GM18520 (cell line): ENCODE measurements around the gene SENP3.
"Not testable (repeated sequence)": the region's sequence is repeated elsewhere in the genome, so short reads cannot be mapped to it uniquely, and the experiment has no call there.

Experiments used
- ATAC-seq: cut with Tn5 transposase; IDR thresholded peaks from one replicate; pipeline ENCODE4 v1.9.1; 2021; ENCODE audit not compliant: unreplicated experiment

Gene SENP3

GRCh38 chr17:7591596-7591995, 29.9 kb downstream of the SENP3 start:
- no peak for ATAC-seq

- ATAC-seq = no peak
Measured at GRCh38 chr17:7592422-7593021, 30.8 kb downstream of the SENP3 start.

- no peak for ATAC-seq
Measured at GRCh38 chr17:7593296-7593695, 31.6 kb downstream of the SENP3 start.

- ATAC-seq = not testable (repeated sequence)
Measured at GRCh38 chr17:7597561-7597960, 35.8 kb downstream of the SENP3 start.

GRCh38 chr17:7606280-7606679, 44.6 kb downstream of the SENP3 start:
- no peak for ATAC-seq

DNA sequence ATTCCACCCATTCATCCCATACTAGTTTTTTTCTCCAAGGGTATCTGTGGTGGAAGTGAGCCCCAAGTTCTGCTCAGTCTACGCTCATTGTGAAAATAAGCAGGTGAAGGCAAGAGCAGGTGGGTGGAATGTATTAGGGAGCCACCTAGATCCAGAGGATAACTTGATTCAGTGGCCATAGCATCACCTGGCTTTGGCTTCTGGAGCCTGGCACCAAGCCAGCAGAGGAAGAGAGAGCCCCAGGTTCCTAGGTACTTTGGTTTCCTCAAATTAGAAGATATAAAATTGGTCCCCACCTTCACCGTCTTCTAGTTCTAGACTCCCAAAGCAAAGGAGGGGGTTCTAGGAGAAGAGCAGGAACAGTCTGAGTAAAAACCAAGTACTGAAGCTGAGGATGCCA, 48.9 kb downstream of the SENP3 start:
- no peak for ATAC-seq

DNA sequence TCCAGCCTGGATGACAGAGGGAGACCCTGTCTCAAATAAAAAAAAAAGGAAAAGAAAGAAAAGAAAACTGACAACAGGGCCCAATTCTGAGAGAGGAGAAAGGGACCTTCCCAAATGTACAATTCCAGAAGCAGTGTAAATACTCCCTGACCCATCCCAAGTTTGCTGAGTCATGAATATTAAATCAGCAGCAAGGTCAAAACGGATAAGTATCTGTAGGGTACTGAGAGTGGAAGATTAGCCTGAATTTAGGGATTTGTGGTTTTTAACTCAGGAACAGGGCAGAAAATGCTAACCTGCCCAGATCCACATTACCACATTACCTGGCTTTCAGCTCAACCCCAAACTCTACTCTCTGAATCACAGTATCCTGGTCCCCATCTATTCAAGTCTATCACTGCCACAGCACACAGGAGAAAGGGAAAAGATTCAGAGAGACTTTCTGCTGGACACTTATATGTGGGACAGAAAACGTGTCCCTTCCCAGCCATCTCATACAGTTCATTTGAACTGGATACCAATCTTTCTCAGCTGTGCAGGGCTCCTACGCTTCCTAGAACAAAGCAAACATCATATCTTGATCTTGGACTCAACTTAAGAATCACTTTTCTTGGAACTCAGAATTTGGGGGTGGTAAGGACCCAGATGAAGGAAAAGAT, 50.0 kb downstream of the SENP3 start:
- no peak for ATAC-seq

DNA sequence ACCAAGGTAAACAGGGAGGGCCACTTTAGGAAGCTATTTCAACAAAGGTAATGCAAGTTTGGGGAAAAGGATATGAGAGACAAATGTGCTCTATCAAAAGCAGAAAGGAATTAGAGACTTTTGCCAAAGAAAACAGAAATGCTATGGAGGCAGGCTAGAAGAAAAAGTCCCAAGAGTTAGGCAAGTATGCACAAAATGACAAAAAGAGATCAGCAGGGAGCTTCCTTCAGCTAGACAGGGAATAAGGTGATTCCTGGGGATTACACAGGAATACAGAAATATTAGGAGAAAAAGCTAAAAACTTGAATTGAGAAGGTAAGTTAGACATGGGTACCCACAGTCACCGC, 50.5 kb downstream of the SENP3 start:
- no peak for ATAC-seq

GRCh38 chr17:7613769-7614424, 52.2 kb downstream of the SENP3 start:
- no peak for ATAC-seq

DNA sequence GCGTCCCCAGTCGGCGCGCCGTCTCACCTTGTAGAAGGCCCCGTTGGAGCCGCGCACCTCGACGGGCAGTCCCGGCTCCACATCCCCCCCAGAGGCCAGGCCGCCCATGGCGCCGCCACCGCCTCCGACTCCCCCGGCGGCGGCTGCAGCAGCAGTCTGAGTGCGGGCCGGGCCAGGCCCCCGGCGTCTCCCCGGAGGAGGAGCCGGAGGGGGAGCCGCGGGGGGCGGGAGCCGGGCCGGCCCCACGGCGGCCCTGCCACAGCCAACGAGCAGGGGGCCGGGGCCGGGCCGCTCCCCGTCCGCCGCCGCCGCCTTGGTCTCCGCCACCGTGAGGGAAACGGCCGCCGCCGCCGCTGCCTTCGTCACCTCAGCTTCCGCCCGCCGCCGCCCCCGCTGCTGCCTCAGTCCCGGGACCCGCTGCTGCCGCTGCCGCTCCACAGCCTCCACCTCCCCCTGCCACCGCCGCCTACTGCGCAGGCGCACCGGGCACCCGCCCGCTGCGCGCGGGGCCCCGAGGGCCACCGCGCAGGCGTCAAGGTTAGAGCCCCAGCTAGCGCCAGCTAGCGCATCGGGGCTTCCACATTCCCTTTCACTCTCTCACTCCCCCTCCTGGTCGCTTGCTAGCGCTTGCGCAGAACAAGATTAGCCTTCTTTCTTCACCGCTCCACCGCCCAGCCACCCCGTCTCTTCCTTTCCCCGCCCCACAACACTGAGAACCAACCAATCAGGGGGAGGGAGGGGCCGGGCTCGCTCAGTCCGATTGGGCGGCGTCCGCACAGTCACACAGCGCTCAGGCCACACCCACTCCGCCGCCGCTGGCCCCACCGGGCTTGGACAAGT, 52.9 kb downstream of the SENP3 start, which contains the start of gene FXR2:
TSS of gene FXR2 (minus strand) at position 473 of the 840 bp plus-strand sequence. CDS start at position 108, 365 bp downstream.
- peak; percentile 88 for ATAC-seq

DNA sequence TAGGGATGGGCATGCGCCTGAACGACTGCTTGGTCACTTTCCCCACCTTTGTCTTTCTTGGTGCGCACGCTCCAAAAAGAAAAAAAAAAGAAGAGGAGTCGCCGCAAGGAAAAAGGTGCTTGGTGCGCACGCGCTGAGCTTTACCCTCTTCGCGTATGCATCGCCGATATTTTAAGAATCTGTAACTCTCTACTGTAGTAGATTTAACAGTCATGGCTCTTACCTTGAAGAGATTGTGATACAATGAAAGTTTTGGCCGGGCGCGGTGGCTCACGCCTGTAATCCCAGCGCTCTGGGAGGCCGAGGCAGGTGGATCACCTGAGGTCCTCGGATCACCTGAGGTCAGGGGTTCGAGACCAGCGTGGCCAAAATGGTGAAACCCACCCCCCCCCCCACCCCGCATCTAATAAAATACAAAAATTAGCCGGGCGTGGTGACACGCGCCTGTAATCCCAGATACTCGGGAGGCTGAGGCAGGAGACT, 53.6 kb downstream of the SENP3 start:
- no peak for ATAC-seq

GRCh38 chr17:7618608-7619007, 56.9 kb downstream of the SENP3 start:
- ATAC-seq = no peak

DNA sequence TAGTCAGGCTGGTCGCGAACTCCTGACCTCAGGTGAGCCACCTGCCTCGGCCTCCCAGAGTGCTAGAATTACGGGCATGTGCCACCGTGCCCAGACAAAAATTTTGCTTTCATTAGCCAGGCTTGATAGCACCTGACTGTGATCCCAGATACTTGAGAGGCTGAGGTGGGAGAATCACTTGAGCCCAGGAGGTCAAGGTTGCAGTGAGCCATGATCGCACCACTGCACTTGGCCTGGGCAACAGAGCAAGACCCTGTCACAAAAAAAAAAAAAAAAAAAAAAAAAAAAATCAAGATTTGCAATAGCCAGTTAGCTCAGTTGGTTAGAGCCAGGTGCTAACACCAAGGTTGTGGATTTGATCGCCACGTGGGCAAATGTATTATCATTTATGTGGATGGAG, 59.1 kb downstream of the SENP3 start:
- ATAC-seq = no peak
